HG03442 (cell line): ENCODE measurements around the gene IGSF21.
"Not testable (repeated sequence)": the region's sequence is repeated elsewhere in the genome, so short reads cannot be mapped to it uniquely, and the experiment has no call there.

Source experiments
- ATAC-seq: cut with Tn5 transposase; IDR thresholded peaks from one replicate; pipeline ENCODE4 v1.9.1; 2021; ENCODE audit warnings: mild to moderate bottlenecking, moderate library complexity; ENCODE audit not compliant: unreplicated experiment

IGSF21 gene

GRCh38 chr1:18347559-18347958, 240.0 kb downstream of the IGSF21 start:
- no peak for ATAC-seq

DNA sequence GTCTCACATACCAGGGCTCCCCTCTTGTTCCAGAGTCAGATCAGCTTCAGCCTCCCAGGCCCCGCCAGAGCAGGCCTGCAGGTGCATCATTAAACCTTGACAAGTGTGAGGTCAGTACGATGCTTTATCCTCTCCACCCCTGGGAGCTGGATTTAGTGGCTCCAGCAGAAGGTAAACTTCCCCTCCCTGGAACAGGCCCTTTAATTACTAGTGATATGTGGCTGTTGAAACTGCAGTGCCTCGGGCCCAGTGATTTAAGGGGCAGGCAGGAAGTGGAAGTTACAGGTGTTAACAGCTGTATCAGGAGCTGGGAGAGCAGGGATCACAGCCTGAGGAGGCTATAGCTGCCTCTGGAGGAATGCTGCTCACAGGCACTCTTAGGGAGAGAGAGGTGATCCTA, 240.8 kb downstream of the IGSF21 start:
- ATAC-seq: no peak

GRCh38 chr1:18350747-18351146, 243.1 kb downstream of the IGSF21 start:
- no peak for ATAC-seq

DNA sequence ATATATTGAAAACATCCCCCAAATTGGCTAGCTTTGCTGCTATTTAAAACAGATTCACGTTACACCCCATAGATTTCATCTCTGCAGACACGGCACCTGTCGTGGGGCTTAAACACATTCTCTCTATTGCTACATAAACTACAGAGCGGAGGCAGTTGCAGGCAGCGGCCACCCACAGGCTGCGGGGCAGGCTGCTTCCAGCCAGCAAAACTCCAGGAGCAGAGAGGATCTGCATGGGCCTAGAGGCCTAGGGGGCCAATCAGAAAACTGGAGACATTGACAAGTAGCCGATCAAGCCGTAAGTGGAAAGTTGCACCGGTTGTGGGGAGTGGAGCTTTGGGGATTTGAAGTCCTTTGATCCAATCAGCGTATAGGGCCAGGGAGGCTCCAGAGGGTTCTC, 244.1 kb downstream of the IGSF21 start:
- ATAC-seq: no peak

GRCh38 chr1:18352636-18353265, 245.2 kb downstream of the IGSF21 start:
- no peak for ATAC-seq

DNA sequence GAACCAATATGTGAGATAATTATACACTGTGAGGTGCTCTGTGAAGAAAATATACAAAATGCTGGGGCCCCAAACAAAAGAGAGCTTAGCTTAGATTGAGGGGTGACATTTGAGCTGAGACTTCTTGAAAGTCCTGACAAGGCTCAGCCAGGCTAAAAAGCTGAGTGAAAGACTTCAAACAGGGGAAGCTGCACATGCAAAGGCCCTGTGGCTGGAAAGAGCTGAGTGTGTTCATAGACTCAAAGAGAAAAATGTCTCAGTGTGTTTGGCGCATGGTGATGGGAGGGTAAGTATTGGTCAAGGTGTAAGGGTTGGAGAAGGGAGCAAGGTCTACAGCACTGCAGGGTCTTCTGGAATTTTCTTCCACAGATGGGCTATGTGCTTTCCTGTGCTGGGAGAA, 245.9 kb downstream of the IGSF21 start:
- ATAC-seq: no peak

DNA sequence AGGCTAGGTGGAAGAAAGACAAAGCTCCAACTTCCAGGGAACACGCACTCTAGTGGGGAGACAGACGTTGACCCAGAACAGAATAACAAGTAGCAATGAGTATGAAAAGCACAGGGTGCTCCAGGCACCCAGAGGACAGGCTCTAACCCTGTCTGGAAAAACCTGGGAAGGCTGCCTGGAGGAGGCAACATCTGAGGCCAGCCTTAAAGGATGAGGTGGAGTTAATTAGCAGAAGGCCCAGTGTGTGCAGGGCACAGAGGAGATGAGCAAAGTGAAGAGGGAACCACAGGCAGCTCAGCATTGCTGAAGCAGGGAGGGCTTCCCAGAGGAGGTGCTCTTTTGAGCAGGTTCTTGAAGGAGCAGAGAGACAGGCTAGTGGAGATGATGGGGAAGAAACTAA, 246.4 kb downstream of the IGSF21 start:
- ATAC-seq: no peak

- ATAC-seq: no peak
Measured at GRCh38 chr1:18354612-18355011, 247.0 kb downstream of the IGSF21 start.

GRCh38 chr1:18357622-18358230, 250.1 kb downstream of the IGSF21 start:
- ATAC-seq: no peak

DNA sequence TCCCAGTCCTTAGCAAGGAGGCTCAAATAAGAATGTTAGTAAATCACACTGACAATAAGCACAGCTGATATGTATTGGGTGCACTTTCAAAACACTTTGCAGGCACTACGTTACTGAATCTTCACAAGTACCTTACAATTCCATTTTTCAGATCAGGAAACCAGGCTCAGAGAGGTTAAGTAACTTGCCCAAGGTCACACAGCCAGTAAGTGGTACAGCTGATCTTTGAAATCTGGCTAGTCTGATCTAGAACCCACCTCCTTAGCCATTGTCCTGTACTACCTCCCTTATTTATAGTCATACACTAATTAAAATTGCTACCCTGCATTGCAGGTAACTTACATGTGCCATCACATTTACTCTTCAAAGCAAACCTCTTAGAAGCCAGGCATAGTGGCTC, 251.0 kb downstream of the IGSF21 start:
- ATAC-seq: no peak

DNA sequence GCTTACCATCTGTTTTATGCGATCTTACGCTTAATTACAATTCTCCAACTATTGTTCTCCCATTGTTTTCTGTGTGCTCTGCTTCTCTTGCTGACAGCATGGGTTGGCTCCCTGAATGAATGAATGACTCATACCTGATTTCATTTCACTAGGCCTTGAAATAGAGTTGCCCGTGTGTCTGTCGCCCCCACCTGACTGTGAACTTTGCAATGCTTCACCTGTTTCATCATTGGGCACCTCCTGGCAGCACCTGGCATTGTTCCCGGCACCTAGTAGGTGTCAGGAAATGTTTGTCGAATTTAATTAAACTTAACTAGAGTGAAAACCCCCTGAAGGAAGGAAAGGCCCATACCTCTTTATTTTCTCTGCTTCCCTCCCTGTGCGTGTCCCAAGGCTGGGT, 252.7 kb downstream of the IGSF21 start:
- ATAC-seq: no peak

DNA sequence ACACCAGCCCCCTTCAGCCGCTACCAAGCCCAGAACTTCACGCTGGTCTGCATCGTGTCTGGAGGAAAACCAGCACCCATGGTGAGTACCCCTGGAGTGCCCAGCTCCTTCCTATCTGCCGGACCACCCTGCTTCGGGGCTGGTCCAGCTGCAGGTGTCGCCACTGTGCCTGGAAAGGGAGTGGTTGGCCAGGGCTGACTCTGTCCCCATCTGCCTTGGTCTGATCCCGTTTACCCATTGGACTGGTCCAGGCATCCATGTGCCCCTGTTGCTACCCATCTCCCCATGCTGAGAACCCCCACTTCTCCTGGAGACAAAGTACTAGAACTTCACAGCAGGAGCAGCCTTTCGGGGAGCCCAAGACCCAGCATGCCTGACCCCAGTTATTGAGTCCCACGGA, 254.6 kb downstream of the IGSF21 start:
- no peak for ATAC-seq

GRCh38 chr1:18363436-18363835, 255.8 kb downstream of the IGSF21 start:
- no peak for ATAC-seq

GRCh38 chr1:18365099-18365705, 257.6 kb downstream of the IGSF21 start:
- ATAC-seq: no peak

GRCh38 chr1:18372505-18372904, 264.9 kb downstream of the IGSF21 start:
- ATAC-seq: not testable (repeated sequence)

GRCh38 chr1:18373151-18373550, 265.6 kb downstream of the IGSF21 start:
- no peak for ATAC-seq

GRCh38 chr1:18373882-18374493, 266.4 kb downstream of the IGSF21 start:
- no peak for ATAC-seq

GRCh38 chr1:18376661-18377060, 269.1 kb downstream of the IGSF21 start:
- no peak for ATAC-seq

GRCh38 chr1:18380288-18380687, 272.7 kb downstream of the IGSF21 start:
- no peak for ATAC-seq

- no peak for ATAC-seq
Measured at GRCh38 chr1:18384059-18384458, 276.5 kb downstream of the IGSF21 start.

DNA sequence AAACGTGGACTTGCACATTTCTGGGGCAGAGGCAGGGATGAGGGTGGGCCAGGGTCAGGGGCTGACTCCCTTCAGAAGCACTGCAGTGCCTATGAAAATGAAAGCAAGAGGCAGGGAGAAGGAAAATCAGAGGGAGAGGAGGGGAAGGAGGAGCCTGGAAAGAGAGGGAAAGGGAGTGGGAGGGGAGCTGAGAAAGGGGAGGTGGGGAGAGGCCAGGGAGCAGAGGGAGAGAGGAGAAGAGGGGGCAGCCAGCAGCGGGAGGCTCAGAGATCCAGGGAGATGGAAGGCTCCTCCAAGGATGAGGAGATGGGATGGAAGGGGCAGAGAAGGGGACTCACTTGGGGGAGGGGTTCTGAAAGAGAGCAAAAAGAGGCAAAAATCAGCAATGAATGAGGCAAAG, 276.9 kb downstream of the IGSF21 start:
- no peak for ATAC-seq

DNA sequence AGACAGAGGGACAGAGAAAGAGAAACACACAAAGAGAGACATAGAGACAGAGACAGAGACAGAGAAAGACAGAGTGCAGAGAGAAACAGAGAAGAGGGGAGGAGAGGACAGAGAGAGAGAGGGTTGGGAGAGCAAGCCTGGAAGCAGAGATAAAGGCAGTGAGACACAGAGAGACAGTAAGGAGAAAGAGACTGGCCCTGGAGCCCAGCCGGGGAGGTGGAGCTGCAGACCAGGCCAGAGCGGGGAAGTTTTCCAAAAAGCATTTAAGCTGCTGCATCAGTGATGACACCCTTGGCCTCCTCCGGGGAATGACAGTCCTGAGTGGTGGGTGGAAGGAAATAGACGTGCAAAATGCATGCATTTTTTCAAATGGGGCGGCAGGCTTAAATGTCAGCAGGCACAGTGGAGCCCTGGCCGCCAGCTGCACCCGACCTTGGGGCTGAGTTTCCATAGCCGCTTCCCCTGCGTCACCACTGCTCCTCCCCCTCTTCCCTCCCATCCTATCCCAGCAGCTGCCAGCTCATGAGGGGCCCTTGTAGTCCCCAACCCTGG, 277.7 kb downstream of the IGSF21 start:
- no peak for ATAC-seq
